Panc1 (cell line): ENCODE measurements around the gene CNRIP1.

Experiments used
- POLR2AphosphoS5 ChIP-seq: IDR thresholded peaks from 2 replicates; pipeline ENCODE4 v1.6.1; 2012; ENCODE audit warnings: mild to moderate bottlenecking, low read depth, low read length, moderate library complexity
- SIN3A ChIP-seq: IDR thresholded peaks from 2 replicates; pipeline ENCODE4 v1.6.1; 2012; ENCODE audit warnings: low read depth, mild to moderate bottlenecking, low read length, moderate library complexity, borderline replicate concordance; ENCODE audit not compliant: insufficient read depth
- TCF7L2 ChIP-seq: IDR thresholded peaks from 2 replicates; pipeline ENCODE4 v1.6.1; 2011; ENCODE audit warnings: mild to moderate bottlenecking, low read depth, low read length, inconsistent platforms
- TF ChIP-seq, protein P1 (sequence below): fragments of 450-650 bp; IDR thresholded peaks from 2 replicates; pipeline ENCODE4 v1.5.1; 2017; ENCODE audit warnings: mild to moderate bottlenecking
- TF ChIP-seq, protein P2 (sequence below), 2 experiments: IDR thresholded peaks; 2 replicates each; pipeline ENCODE4 v1.6.1; 2011 to 2012; ENCODE audit warnings: low read depth in 2 of 2, control low read depth in 1 of 2, low read length in 1 of 2, mild to moderate bottlenecking in 1 of 2, moderate library complexity in 1 of 2; ENCODE audit not compliant: insufficient read depth in 1 of 2

DNA sequence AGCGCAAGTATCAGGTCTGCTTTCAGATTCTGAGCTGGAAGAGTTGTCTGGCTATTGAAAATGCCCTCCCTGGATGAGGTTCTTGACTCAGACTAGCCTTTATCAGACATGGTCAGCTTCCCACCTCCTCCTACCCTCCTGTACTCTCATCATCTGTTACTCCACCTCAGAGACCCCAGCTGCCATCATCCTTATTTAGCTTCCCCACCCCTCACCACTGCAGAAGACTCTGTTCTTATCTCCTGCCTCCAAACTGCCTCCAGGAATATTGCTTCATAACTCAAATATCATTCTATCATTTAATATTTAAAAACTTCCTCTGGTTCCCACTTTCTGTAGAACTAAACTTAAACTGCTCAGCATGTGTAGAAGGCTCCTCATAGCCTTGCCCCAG, 36.3 kb downstream of the CNRIP1 start:
- TF ChIP-seq POLR2AphosphoS5 (no peak), TCF7L2 (no peak), SIN3A (no peak)
- TF ChIP-seq, protein P1, sequence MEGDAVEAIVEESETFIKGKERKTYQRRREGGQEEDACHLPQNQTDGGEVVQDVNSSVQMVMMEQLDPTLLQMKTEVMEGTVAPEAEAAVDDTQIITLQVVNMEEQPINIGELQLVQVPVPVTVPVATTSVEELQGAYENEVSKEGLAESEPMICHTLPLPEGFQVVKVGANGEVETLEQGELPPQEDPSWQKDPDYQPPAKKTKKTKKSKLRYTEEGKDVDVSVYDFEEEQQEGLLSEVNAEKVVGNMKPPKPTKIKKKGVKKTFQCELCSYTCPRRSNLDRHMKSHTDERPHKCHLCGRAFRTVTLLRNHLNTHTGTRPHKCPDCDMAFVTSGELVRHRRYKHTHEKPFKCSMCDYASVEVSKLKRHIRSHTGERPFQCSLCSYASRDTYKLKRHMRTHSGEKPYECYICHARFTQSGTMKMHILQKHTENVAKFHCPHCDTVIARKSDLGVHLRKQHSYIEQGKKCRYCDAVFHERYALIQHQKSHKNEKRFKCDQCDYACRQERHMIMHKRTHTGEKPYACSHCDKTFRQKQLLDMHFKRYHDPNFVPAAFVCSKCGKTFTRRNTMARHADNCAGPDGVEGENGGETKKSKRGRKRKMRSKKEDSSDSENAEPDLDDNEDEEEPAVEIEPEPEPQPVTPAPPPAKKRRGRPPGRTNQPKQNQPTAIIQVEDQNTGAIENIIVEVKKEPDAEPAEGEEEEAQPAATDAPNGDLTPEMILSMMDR: no peak
- TF ChIP-seq, protein P2, sequence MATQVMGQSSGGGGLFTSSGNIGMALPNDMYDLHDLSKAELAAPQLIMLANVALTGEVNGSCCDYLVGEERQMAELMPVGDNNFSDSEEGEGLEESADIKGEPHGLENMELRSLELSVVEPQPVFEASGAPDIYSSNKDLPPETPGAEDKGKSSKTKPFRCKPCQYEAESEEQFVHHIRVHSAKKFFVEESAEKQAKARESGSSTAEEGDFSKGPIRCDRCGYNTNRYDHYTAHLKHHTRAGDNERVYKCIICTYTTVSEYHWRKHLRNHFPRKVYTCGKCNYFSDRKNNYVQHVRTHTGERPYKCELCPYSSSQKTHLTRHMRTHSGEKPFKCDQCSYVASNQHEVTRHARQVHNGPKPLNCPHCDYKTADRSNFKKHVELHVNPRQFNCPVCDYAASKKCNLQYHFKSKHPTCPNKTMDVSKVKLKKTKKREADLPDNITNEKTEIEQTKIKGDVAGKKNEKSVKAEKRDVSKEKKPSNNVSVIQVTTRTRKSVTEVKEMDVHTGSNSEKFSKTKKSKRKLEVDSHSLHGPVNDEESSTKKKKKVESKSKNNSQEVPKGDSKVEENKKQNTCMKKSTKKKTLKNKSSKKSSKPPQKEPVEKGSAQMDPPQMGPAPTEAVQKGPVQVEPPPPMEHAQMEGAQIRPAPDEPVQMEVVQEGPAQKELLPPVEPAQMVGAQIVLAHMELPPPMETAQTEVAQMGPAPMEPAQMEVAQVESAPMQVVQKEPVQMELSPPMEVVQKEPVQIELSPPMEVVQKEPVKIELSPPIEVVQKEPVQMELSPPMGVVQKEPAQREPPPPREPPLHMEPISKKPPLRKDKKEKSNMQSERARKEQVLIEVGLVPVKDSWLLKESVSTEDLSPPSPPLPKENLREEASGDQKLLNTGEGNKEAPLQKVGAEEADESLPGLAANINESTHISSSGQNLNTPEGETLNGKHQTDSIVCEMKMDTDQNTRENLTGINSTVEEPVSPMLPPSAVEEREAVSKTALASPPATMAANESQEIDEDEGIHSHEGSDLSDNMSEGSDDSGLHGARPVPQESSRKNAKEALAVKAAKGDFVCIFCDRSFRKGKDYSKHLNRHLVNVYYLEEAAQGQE (IDR thresholded peaks at IDR 0.05; ENCODE audit: insufficient read depth in 1 of 2, low read depth in 2 of 2, low read length in 1 of 2): no peak
